H1 (cell line): Measurements from ENCODE around the gene ADAMTS3. TPM values are rescaled to one million over a fixed set of nuclear protein-coding genes. Genes with fewer than 3 reads are reported as not detected.

ENCODE experiments used
- CTCF ChIA-PET: fragments of 300-600 bp; sonication (Branson Sonifier 250); formaldehyde crosslinking; loops from one replicate; lab custom pipeline; 2021; ENCODE audit not compliant: partially characterized antibody; lab: Charles Lee
- POLR2A ChIA-PET: fragments of 300-600 bp; sonication (Branson Sonifier 250); formaldehyde crosslinking; loops from one replicate; lab custom pipeline; 2021; ENCODE audit warnings: inconsistent platforms; ENCODE audit not compliant: partially characterized antibody; lab: Charles Lee
- DNase-seq, 2 experiments: peaks; one replicate each; pipeline versions ENCODE4 v3.0.0 to v3.0.0-alpha.2; 2010 to 2022; ENCODE audit warnings: low spot score in 2 of 2, low read depth in 1 of 2, mixed read lengths in 1 of 2
- FAIRE-seq: peaks from 2 replicates; lab custom pipeline; 2011; peaks lifted over from hg19 to GRCh38; lab: Jason Lieb, UNC
- H2AFZ ChIP-seq: 2 replicates; pipeline ENCODE4 v1.8.1; 2012; ENCODE audit warnings: low read length, inconsistent platforms
- H2AK5ac ChIP-seq: 2 replicates; pipeline ENCODE4 v1.6.1; 2013; ENCODE audit warnings: low read depth, low read length
- H2BK120ac ChIP-seq: replicated peaks from 2 replicates; pipeline ENCODE3; 2013; ENCODE audit warnings: low read depth, low read length, inconsistent platforms
- H2BK12ac ChIP-seq: 2 replicates; pipeline ENCODE4 v1.6.1; 2013; ENCODE audit warnings: low read depth, low read length
- H2BK15ac ChIP-seq: 2 replicates; pipeline ENCODE4 v1.6.1; 2013; ENCODE audit warnings: low read length
- H2BK20ac ChIP-seq: 2 replicates; pipeline ENCODE4 v1.6.1; 2013; ENCODE audit warnings: low read length
- H2BK5ac ChIP-seq: 2 replicates; pipeline ENCODE4 v1.6.1; 2013; ENCODE audit warnings: low read depth, low read length
- H3K14ac ChIP-seq: 2 replicates; pipeline ENCODE4 v1.6.1; 2013; ENCODE audit warnings: inconsistent platforms; ENCODE audit not compliant: insufficient read length
- H3K18ac ChIP-seq: 2 replicates; pipeline ENCODE4 v1.6.1; 2013; ENCODE audit warnings: low read length; ENCODE audit errors: extremely low read depth
- H3K23ac ChIP-seq: 2 replicates; pipeline ENCODE4 v1.6.1; 2013; ENCODE audit warnings: inconsistent platforms; ENCODE audit not compliant: insufficient read length
- H3K23me2 ChIP-seq: 2 replicates; pipeline ENCODE4 v1.6.1; 2013; ENCODE audit warnings: low read depth, low read length
- H3K27ac ChIP-seq: 2 replicates; pipeline ENCODE4 v1.6.1; 2011; ENCODE audit warnings: low read depth, low read length, inconsistent platforms
- H3K27me3 ChIP-seq, 4 experiments: replicated peaks in 1 of 4; 1 replicate in 1 of 4; 2 replicates in 3 of 4; pipeline versions ENCODE4 v1.6.1 to v1.8.1; 2011 to 2013; ENCODE audit warnings: low read length in 3 of 4, mild to moderate bottlenecking in 3 of 4, inconsistent platforms in 2 of 4, mixed read lengths in 2 of 4, moderate library complexity in 1 of 4; ENCODE audit not compliant: control insufficient read depth in 3 of 4, insufficient read depth in 3 of 4; ENCODE audit errors: extremely low read depth in 1 of 4
- H3K36me3 ChIP-seq, 4 experiments: 2 replicates each; pipeline versions ENCODE4 v1.6.1 to v1.8.1; 2011 to 2013; ENCODE audit warnings: mild to moderate bottlenecking in 4 of 4, low read length in 3 of 4, moderate library complexity in 2 of 4, control low read depth in 1 of 4, inconsistent platforms in 1 of 4; ENCODE audit not compliant: insufficient read depth in 4 of 4, control insufficient read depth in 2 of 4
- H3K4ac ChIP-seq: replicated peaks from 2 replicates; pipeline ENCODE3; 2013; ENCODE audit warnings: low read length, low read depth, mixed read lengths, inconsistent platforms; ENCODE audit not compliant: insufficient read length
- H3K4me1 ChIP-seq, 4 experiments: replicated peaks in 1 of 4; 1 replicate in 1 of 4; 2 replicates in 3 of 4; pipeline versions ENCODE4 v1.6.1 to v1.8.1; 2011 to 2013; ENCODE audit warnings: low read length in 3 of 4, inconsistent platforms in 2 of 4, mixed read lengths in 1 of 4; ENCODE audit not compliant: insufficient read depth in 4 of 4, control insufficient read depth in 3 of 4
- H3K4me2 ChIP-seq, 2 experiments: 2 replicates each; pipeline versions ENCODE4 v1.6.1 to v1.8.1; 2011 to 2013; ENCODE audit warnings: low read depth in 2 of 2, low read length in 2 of 2, control low read depth in 1 of 2, inconsistent platforms in 1 of 2, mild to moderate bottlenecking in 1 of 2; ENCODE audit not compliant: insufficient read depth in 1 of 2
- H3K4me3 ChIP-seq, 4 experiments: fragments of 200-600, 300-600 bp in 1 of 4; sonication (generic), shearing (Covaris generic), sonication (Bioruptor Twin) in 1 of 4; 2 replicates each; pipeline versions ENCODE4 v1.5.1 to v1.8.1; 2011 to 2016; ENCODE audit warnings: low read length in 4 of 4, low read depth in 3 of 4, control low read depth in 2 of 4, inconsistent platforms in 2 of 4, mild to moderate bottlenecking in 2 of 4, mixed read lengths in 1 of 4, moderate library complexity in 1 of 4; ENCODE audit not compliant: insufficient read depth in 2 of 4; ENCODE audit errors: extremely low read depth in 1 of 4
- H3K56ac ChIP-seq: replicated peaks from 2 replicates; pipeline ENCODE3; 2013; ENCODE audit warnings: low read depth, mild to moderate bottlenecking, mixed read lengths, low read length, inconsistent platforms; ENCODE audit not compliant: insufficient read length
- H3K79me1 ChIP-seq: 2 replicates; pipeline ENCODE4 v1.6.1; 2013; ENCODE audit warnings: low read depth, low read length, control low read depth
- H3K79me2 ChIP-seq, 2 experiments: 2 replicates each; pipeline versions ENCODE4 v1.6.1 to v1.8.1; 2012 to 2013; ENCODE audit warnings: low read length in 2 of 2, mild to moderate bottlenecking in 2 of 2, inconsistent platforms in 1 of 2; ENCODE audit not compliant: insufficient read depth in 2 of 2, control insufficient read depth in 1 of 2
- H3K9ac ChIP-seq, 4 experiments: replicated peaks in 1 of 4; 1 replicate in 1 of 4; 2 replicates in 3 of 4; pipeline versions ENCODE4 v1.6.1 to v1.8.1; 2011 to 2013; ENCODE audit warnings: low read depth in 3 of 4, low read length in 3 of 4, control low read depth in 2 of 4, mild to moderate bottlenecking in 2 of 4, moderate library complexity in 2 of 4, inconsistent platforms in 1 of 4; ENCODE audit errors: extremely low read depth in 1 of 4
- H3K9me3 ChIP-seq, 2 experiments: 2 replicates each; pipeline versions ENCODE4 v1.6.1 to v1.8.1; 2012 to 2013; ENCODE audit warnings: mild to moderate bottlenecking in 2 of 2, moderate library complexity in 2 of 2, control low read depth in 1 of 2, inconsistent platforms in 1 of 2, low read depth in 1 of 2, low read length in 1 of 2, mixed read lengths in 1 of 2; ENCODE audit not compliant: insufficient read depth in 2 of 2
- H4K20me1 ChIP-seq, 2 experiments: replicated peaks in 1 of 2; 2 replicates each; pipeline versions ENCODE3 to v1.8.1; 2011 to 2013; ENCODE audit warnings: inconsistent platforms in 2 of 2, low read length in 2 of 2, mild to moderate bottlenecking in 1 of 2; ENCODE audit not compliant: insufficient read depth in 2 of 2, control insufficient read depth in 1 of 2
- H4K5ac ChIP-seq: 2 replicates; pipeline ENCODE4 v1.6.1; 2013; ENCODE audit warnings: low read length, low read depth, mixed read lengths, inconsistent platforms; ENCODE audit not compliant: insufficient read length
- H4K8ac ChIP-seq: 2 replicates; pipeline ENCODE4 v1.8.0; 2013; ENCODE audit warnings: mild to moderate bottlenecking, moderate library complexity, low read length, inconsistent platforms; ENCODE audit not compliant: insufficient read depth; ENCODE audit errors: extremely low read depth
- H4K91ac ChIP-seq: replicated peaks from 2 replicates; pipeline ENCODE3; 2013; ENCODE audit warnings: low read length, mixed read lengths, inconsistent platforms; ENCODE audit not compliant: insufficient read length
- CHD2 ChIP-seq: IDR thresholded peaks from 2 replicates; pipeline ENCODE4 v1.6.1; 2012; ENCODE audit warnings: low read length, improper control_type of control experiment
- CTBP2 ChIP-seq: IDR thresholded peaks from 2 replicates; pipeline ENCODE4 v1.7.0; 2011; ENCODE audit warnings: borderline replicate concordance, mild to moderate bottlenecking, moderate library complexity, mixed read lengths, low read length; ENCODE audit not compliant: insufficient read depth, insufficient read length
- GABPA ChIP-seq: IDR thresholded peaks from 2 replicates; pipeline ENCODE4 v1.6.1; 2011; ENCODE audit warnings: mild to moderate bottlenecking, low read length, moderate library complexity, borderline replicate concordance; ENCODE audit not compliant: insufficient read depth
- JUN ChIP-seq: IDR thresholded peaks from 2 replicates; pipeline ENCODE4 v1.6.1; 2011; ENCODE audit warnings: low read depth, mild to moderate bottlenecking, improper control_type of control experiment, low read length
- KDM1A ChIP-seq: fragments of 200-600, 300-600 bp; sonication (generic); IDR thresholded peaks from 2 replicates; pipeline ENCODE4 v1.7.1; 2016; ENCODE audit warnings: mild to moderate bottlenecking, low read length, borderline replicate concordance
- RBBP5 ChIP-seq: IDR thresholded peaks from 2 replicates; pipeline ENCODE4 v1.7.1; 2012; ENCODE audit warnings: low read depth, mild to moderate bottlenecking, inconsistent platforms, low read length, moderate library complexity, borderline replicate concordance
- SAP30 ChIP-seq: fragments of 300-600 bp; sonication (generic); IDR thresholded peaks from 2 replicates; pipeline ENCODE4 v1.7.1; 2012; ENCODE audit warnings: low read length, moderate library complexity, mild to moderate bottlenecking, inconsistent platforms; ENCODE audit not compliant: insufficient read depth, insufficient replicate concordance
- SP1 ChIP-seq: IDR thresholded peaks from 2 replicates; pipeline ENCODE4 v1.6.1; 2011; ENCODE audit warnings: low read depth, low read length
- SRF ChIP-seq: IDR thresholded peaks from 2 replicates; pipeline ENCODE4 v1.6.1; 2011; ENCODE audit warnings: mild to moderate bottlenecking, low read depth, low read length, moderate library complexity
- SUZ12 ChIP-seq: fragments of 200-600 bp; sonication (generic); IDR thresholded peaks from 2 replicates; pipeline ENCODE4 v1.6.1; 2012; ENCODE audit warnings: mild to moderate bottlenecking, inconsistent platforms, low read length, moderate library complexity, mixed read lengths
- TBP ChIP-seq: IDR thresholded peaks from 2 replicates; pipeline ENCODE4 v1.6.1; 2011; ENCODE audit warnings: low read depth, low read length, improper control_type of control experiment
- WGBS, 2 experiments: shearing (Covaris generic) in 1 of 2; methylation state at CpG; one replicate each; pipeline versions ENCODE4 v1.1.6 to v1.1.7; 2013 to 2015; ENCODE audit warnings: low lambda C conversion rate in 2 of 2, mixed read lengths in 2 of 2, inconsistent platforms in 1 of 2, low coverage in 1 of 2, missing lambda C conversion rate in 1 of 2; ENCODE audit not compliant: insufficient replicate concordance in 2 of 2, insufficient coverage in 1 of 2, insufficient read length in 1 of 2; ENCODE audit errors: extremely low coverage in 1 of 2, missing lambda C conversion rate in 1 of 2; 5-methylcytosine and 5-hydroxymethylcytosine counted together
- polyA plus RNA-seq, 7 experiments: library from polyadenylated mRNA; depleted of rRNA in 3 of 7; stranded (reverse) in 5 of 7; unstranded in 2 of 7; fragments of >200 nt in 5 of 7; fragments of 200-250 nt in 2 of 7; gene quantifications; 1 replicate in 5 of 7; 2 replicates in 1 of 7; 4 replicates in 1 of 7; pipeline versions ENCODE4 v1.2.1 to v1.2.3, GENCODE V29; 2011 to 2013; ENCODE audit warnings: missing spikeins in 2 of 7, mixed read lengths in 2 of 7
- total RNA-seq: library from RNA; stranded (reverse); fragmentation: NEBNext Ultra II Directional; extraction: Animal tissue kit (Norgen Biotek cat#: 25700); gene quantifications from 2 replicates; pipeline ENCODE4 v1.2.1, GENCODE V29; 2021
- TF ChIP-seq, protein P1 (sequence below): IDR thresholded peaks from 2 replicates; pipeline ENCODE4 v1.6.1; 2012; ENCODE audit warnings: inconsistent platforms
- TF ChIP-seq, protein P2 (sequence below): IDR thresholded peaks from 2 replicates; pipeline ENCODE4 v1.6.1; 2012; ENCODE audit warnings: low read length, inconsistent platforms

ADAMTS3 gene
- total and polyA plus RNA-seq, 2 of the 8 experiments (the other 6 are each of a cell fraction or from before 2014, with no cell fraction given) = 1.3 to 3.4 TPM

DNA sequence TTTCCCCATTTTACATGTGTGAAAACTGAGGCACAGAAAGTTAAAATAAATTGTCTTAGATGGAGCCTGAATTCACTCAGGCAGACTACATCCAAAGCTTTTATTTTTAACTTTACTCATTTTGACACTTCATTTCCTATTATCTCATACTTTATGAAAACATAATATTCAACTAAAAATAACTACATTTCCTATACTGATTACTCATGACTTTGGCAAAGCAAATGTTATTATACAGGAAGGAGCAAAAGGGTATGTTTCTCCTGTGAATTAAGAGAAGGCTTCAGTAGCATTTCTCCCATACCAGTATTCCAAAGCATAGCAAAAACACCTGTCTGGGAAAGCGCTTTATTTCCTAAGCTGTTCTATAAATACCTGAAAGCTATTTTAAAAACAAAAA lies 178.6 kb downstream of the ADAMTS3 start:
- ChIA-PET POLR2A (no interaction called here), CTCF (no interaction called here)
- Histone ChIP-seq H3K9me3 (no peaks in the 10 kb centered on the region), H2AFZ (no peak overlapping the region), H2BK120ac (no peak overlapping the region), H2BK5ac (no peak overlapping the region), H2BK20ac (no peak overlapping the region), H4K91ac (no peak overlapping the region), H3K23ac (no peak overlapping the region), H2BK12ac (no peak overlapping the region), H3K56ac (no peak overlapping the region), H3K27ac (no peak overlapping the region), H3K4me1 (no peaks in the 10 kb centered on the region), H4K5ac (no peak overlapping the region), H3K79me1 (no peaks in the 10 kb centered on the region), H4K20me1 (no peaks in the 10 kb centered on the region), H3K23me2 (no peaks in the 10 kb centered on the region), H3K18ac (no peak overlapping the region), H4K8ac (no peak overlapping the region), H2AK5ac (no peak overlapping the region), H3K4me3 (no peak overlapping the region), H3K36me3 (no peaks in the 10 kb centered on the region), H3K79me2 (no peaks in the 10 kb centered on the region), H3K4ac (no peak overlapping the region), H3K27me3 (no peaks in the 10 kb centered on the region), H3K9ac (no peak overlapping the region), H2BK15ac (no peak overlapping the region), H3K14ac (no peak overlapping the region), H3K4me2 (no peak overlapping the region)
- FAIRE-seq (no peak), DNase-seq (no peak)
- WGBS, 2 experiments = 97% methylated on average over 1 of the region's 1 CpG; no CpG with 5 or more reads in 1 of the 2 experiments
- TF ChIP-seq, protein P1, sequence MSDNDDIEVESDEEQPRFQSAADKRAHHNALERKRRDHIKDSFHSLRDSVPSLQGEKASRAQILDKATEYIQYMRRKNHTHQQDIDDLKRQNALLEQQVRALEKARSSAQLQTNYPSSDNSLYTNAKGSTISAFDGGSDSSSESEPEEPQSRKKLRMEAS = no peak
- no peak for TF ChIP-seq SUZ12
- no peak for TF ChIP-seq SAP30
- TF ChIP-seq CHD2 = no peak
- no peak for TF ChIP-seq TBP
- TF ChIP-seq RBBP5 = no peak
- no peak for TF ChIP-seq GABPA
- TF ChIP-seq, protein P2, sequence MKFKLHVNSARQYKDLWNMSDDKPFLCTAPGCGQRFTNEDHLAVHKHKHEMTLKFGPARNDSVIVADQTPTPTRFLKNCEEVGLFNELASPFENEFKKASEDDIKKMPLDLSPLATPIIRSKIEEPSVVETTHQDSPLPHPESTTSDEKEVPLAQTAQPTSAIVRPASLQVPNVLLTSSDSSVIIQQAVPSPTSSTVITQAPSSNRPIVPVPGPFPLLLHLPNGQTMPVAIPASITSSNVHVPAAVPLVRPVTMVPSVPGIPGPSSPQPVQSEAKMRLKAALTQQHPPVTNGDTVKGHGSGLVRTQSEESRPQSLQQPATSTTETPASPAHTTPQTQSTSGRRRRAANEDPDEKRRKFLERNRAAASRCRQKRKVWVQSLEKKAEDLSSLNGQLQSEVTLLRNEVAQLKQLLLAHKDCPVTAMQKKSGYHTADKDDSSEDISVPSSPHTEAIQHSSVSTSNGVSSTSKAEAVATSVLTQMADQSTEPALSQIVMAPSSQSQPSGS = no peak
- no peak for TF ChIP-seq CTBP2
- no peak for TF ChIP-seq SP1
- no peak for TF ChIP-seq JUN
- TF ChIP-seq KDM1A = no peak
- no peak for TF ChIP-seq SRF
